ENCODE measurements around the gene ENAH. TPM values are rescaled to one million over a fixed set of nuclear protein-coding genes. Genes with fewer than 3 reads are reported as not detected.
"Not testable (repeated sequence)": the region's sequence is repeated elsewhere in the genome, so short reads cannot be mapped to it uniquely, and the experiment has no call there.

The ENAH gene
- total RNA-seq, 1 donor from 2014 or later, result 179 TPM

DNA sequence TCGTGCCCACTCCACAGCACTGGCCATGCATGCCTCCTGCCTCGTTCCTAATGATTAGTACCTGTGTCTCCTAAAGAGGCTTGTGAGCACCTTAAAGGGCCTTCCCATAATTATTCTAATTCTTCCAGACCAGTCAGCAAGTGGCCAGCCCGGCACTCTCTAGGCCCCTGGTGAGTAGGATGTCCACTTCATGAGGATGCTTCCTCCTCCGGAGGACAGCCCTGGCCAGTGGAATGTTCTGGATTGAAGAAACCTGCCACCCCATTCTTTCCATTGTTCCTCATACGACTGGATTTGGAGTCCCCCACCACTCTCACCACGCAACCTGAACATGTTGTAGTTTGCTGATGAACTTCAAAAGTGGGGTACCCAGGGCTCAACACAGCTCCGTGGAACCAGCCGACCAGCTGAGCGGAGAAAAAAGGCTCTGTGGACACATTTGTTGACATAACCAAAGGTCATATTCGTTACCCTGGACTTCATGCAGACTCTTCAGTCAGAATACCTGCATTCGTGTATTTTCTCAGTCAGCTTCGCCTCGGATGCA, 178.4 kb downstream of the ENAH start:
- H3K27ac Mint-ChIP-seq (ENCODE audit: unreplicated experiment), result peak overlapping the region; percentile 89
- H3K4me1 Mint-ChIP-seq, result peaks cover 18% of the 10 kb centered on the region
- no peaks in the 10 kb centered on the region for H3K36me3 Mint-ChIP-seq (ENCODE audit: low read depth)
- no peak overlapping the region for H3K4me3 Mint-ChIP-seq
- no peaks in the 10 kb centered on the region for H3K27me3 Mint-ChIP-seq (ENCODE audit: low read depth)
- TF ChIP-seq, protein P1, sequence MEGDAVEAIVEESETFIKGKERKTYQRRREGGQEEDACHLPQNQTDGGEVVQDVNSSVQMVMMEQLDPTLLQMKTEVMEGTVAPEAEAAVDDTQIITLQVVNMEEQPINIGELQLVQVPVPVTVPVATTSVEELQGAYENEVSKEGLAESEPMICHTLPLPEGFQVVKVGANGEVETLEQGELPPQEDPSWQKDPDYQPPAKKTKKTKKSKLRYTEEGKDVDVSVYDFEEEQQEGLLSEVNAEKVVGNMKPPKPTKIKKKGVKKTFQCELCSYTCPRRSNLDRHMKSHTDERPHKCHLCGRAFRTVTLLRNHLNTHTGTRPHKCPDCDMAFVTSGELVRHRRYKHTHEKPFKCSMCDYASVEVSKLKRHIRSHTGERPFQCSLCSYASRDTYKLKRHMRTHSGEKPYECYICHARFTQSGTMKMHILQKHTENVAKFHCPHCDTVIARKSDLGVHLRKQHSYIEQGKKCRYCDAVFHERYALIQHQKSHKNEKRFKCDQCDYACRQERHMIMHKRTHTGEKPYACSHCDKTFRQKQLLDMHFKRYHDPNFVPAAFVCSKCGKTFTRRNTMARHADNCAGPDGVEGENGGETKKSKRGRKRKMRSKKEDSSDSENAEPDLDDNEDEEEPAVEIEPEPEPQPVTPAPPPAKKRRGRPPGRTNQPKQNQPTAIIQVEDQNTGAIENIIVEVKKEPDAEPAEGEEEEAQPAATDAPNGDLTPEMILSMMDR (conservative IDR thresholded peaks at IDR 0.05), result no peak
- no peaks in the 10 kb centered on the region for H3K9me3 Mint-ChIP-seq
- DNase-seq (ENCODE audit: low read depth, low spot score), result no peak

DNA sequence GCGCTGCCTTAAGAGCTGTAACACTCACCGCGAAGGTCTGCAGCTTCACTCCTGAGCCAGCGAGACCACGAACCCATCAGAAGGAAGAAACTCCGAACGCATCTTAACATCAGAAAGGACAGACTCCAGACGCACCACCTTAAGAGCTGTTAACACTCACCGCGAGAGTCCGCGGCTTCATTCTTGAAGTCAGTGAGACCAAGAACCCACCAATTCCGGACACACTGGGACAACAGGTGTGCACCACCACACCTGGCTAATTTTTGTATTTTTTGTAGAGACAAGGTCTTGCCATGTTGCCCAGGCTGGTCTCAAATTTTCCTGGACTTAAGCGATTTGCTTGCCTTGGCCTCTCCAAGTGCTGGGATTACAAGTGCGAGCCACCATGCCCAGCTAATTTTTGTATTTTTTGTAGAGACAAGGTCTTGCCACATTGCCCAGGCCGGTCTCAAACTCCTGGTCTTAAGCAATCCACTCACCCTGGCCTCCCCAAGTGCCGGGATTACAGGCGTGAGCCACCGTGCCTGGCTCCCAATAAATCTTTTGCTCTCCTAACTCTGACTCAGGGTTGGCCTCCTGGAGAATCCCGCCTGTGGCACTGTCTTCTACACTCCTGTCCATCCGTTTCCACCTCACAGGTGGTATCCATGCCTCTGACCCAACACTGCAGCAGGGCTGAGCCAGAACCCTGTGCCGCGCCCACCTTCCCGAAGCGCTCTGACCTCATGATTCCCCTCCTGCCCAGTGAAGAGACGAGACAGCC, 179.1 kb downstream of the ENAH start:
- not testable (repeated sequence) for H3K9me3 Mint-ChIP-seq; DNase-seq (ENCODE audit: low read depth, low spot score); H3K27me3 Mint-ChIP-seq (ENCODE audit: low read depth); H3K36me3 Mint-ChIP-seq (ENCODE audit: low read depth); H3K4me3 Mint-ChIP-seq
- Mint-ChIP-seq H3K4me1 (peaks cover 18% of the 10 kb centered on the region), H3K27ac (ENCODE audit: unreplicated experiment) (peak overlapping the region; percentile 89)

DNA sequence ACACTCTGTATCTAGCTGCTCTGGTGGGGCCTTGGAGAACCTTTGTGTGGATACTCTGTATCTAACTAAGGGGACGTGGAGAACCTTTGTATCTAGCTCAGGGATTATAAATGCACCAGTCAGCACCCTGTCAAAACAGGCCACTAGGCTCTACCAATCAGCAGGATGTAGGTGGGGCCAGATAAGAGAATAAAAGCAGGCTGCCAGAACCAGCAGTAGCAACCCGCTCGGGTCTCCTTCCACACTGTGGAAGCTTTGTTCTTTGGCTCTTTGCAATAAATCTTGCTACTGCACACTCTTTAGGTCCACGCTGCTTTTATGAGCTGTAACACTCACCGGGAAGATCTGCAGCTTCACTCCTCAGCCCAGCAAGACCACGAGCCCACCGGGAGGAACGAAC, 179.7 kb downstream of the ENAH start:
- not testable (repeated sequence) for H3K9me3 Mint-ChIP-seq; H3K27me3 Mint-ChIP-seq (ENCODE audit: low read depth); H3K4me3 Mint-ChIP-seq; DNase-seq (ENCODE audit: low read depth, low spot score); H3K36me3 Mint-ChIP-seq (ENCODE audit: low read depth)
- Mint-ChIP-seq H3K27ac (ENCODE audit: unreplicated experiment) (peak overlapping the region; percentile 37), H3K4me1 (peaks cover 18% of the 10 kb centered on the region)

- TF ChIP-seq, protein P1 (conservative IDR thresholded peaks at IDR 0.05), result no peak
- H3K36me3 Mint-ChIP-seq (ENCODE audit: low read depth), result no peaks in the 10 kb centered on the region
- no peaks in the 10 kb centered on the region for H3K27me3 Mint-ChIP-seq (ENCODE audit: low read depth)
- H3K27ac Mint-ChIP-seq (ENCODE audit: unreplicated experiment), result no peak overlapping the region
- H3K9me3 Mint-ChIP-seq, result no peaks in the 10 kb centered on the region
- DNase-seq (ENCODE audit: low read depth, low spot score), result no peak
- peaks cover 13% of the 10 kb centered on the region for H3K4me1 Mint-ChIP-seq
- H3K4me3 Mint-ChIP-seq, result no peak overlapping the region
Observed at GRCh38 chr1:225471453-225472301, 181.2 kb downstream of the ENAH start.

GRCh38 chr1:225471109-225471452, 181.8 kb downstream of the ENAH start:
- no peak overlapping the region for H3K4me3 Mint-ChIP-seq
- H3K36me3 Mint-ChIP-seq (ENCODE audit: low read depth), result no peaks in the 10 kb centered on the region
- H3K4me1 Mint-ChIP-seq, result peaks cover 9% of the 10 kb centered on the region
- no peak overlapping the region for H3K27ac Mint-ChIP-seq (ENCODE audit: unreplicated experiment)
- TF ChIP-seq, protein P1 (conservative IDR thresholded peaks at IDR 0.05), result no peak
- DNase-seq (ENCODE audit: low read depth, low spot score), result no peak
- no peaks in the 10 kb centered on the region for H3K9me3 Mint-ChIP-seq
- no peaks in the 10 kb centered on the region for H3K27me3 Mint-ChIP-seq (ENCODE audit: low read depth)

- H3K27ac Mint-ChIP-seq (ENCODE audit: unreplicated experiment), result no peak overlapping the region
- no peaks in the 10 kb centered on the region for H3K9me3 Mint-ChIP-seq
- H3K4me1 Mint-ChIP-seq, result peaks cover 11% of the 10 kb centered on the region
Observed at GRCh38 chr1:225470211-225471108, 182.5 kb downstream of the ENAH start.

More at GRCh38 chr1:225470211-225471108, 182.5 kb downstream of the ENAH start:
- TF ChIP-seq, protein P1 (conservative IDR thresholded peaks at IDR 0.05), result no peak
- H3K36me3 Mint-ChIP-seq (ENCODE audit: low read depth), result no peaks in the 10 kb centered on the region
- H3K4me3 Mint-ChIP-seq, result no peak overlapping the region
- DNase-seq (ENCODE audit: low read depth, low spot score), result no peak
- H3K27me3 Mint-ChIP-seq (ENCODE audit: low read depth), result no peaks in the 10 kb centered on the region
